ENCODE measurements around the gene ROCK1. TPM values are rescaled to one million over a fixed set of nuclear protein-coding genes. Genes with fewer than 3 reads are reported as not detected.

Gene ROCK1
- total RNA-seq, 1 donor = 42.7 TPM

DNA sequence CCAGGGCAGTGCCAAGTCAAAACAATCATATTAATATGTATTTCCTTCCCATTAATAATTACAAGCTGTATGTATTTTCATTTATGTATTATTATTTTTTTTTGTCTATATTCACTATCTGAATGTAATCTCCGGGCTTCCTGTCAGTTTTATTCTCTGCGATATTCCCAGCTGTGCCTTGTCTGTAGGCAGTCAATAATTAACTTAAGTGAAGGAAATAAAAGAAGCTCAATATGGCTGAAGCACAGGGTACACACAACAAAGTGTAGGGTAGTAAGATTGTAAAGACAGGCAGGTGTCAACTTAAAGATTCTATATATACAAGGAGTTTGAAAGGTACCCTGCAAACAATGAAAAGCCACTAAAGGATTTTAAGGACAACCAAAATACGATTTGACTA, 122.9 kb downstream of the ROCK1 start:
- H4K20me1 ChIP-seq (ENCODE audit: insufficient read depth, low read length) = no peaks in the 10 kb centered on the region
- peaks cover 22% of the 10 kb centered on the region for H3K36me3 ChIP-seq (ENCODE audit: insufficient read depth, low read length)
- no peaks in the 10 kb centered on the region for H3K27me3 ChIP-seq (ENCODE audit: insufficient read depth, low read length)
- peaks cover 2% of the 10 kb centered on the region for H3K79me2 ChIP-seq (ENCODE audit: insufficient read depth, low read length)
- H3K27ac ChIP-seq (ENCODE audit: low read depth, low read length) = no peak overlapping the region
- H2AFZ ChIP-seq (ENCODE audit: low read length) = no peak overlapping the region
- no peak overlapping the region for H3K4me2 ChIP-seq (ENCODE audit: insufficient read depth, low read length)
- DNase-seq (ENCODE audit: insufficient read length, low spot score, missing footprints) = no peak
- no peaks in the 10 kb centered on the region for H3K4me1 ChIP-seq (ENCODE audit: insufficient read depth, low read length)
- TF ChIP-seq, protein P1, sequence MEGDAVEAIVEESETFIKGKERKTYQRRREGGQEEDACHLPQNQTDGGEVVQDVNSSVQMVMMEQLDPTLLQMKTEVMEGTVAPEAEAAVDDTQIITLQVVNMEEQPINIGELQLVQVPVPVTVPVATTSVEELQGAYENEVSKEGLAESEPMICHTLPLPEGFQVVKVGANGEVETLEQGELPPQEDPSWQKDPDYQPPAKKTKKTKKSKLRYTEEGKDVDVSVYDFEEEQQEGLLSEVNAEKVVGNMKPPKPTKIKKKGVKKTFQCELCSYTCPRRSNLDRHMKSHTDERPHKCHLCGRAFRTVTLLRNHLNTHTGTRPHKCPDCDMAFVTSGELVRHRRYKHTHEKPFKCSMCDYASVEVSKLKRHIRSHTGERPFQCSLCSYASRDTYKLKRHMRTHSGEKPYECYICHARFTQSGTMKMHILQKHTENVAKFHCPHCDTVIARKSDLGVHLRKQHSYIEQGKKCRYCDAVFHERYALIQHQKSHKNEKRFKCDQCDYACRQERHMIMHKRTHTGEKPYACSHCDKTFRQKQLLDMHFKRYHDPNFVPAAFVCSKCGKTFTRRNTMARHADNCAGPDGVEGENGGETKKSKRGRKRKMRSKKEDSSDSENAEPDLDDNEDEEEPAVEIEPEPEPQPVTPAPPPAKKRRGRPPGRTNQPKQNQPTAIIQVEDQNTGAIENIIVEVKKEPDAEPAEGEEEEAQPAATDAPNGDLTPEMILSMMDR (IDR thresholded peaks at IDR 0.05; ENCODE audit: extremely low read depth, low read depth, low read length) = no peak
- no peaks in the 10 kb centered on the region for H3K9me3 ChIP-seq (ENCODE audit: low read depth, low read length)
- H3K4me3 ChIP-seq (ENCODE audit: insufficient read depth, low read length) = no peak overlapping the region

DNA sequence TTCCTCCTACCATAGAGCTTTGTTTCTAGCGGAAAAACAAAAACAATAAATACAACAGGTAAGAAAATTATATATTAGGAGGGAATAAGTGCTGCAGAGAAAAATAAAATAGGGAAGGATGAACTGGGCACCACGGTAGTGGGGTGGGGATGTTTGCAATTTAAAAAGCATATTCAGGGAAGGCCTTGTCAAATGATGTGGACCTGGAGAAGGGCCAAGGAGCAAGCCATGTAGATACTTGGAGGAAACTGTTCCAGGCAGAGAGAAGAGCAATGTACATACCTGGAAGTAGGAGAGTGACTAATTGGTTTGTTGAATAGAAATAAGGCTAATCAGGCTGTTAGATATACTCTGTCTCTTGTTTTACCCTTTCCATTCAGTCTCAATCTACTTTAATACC, 136.5 kb downstream of the ROCK1 start:
- Histone ChIP-seq H3K4me1 (ENCODE audit: insufficient read depth, low read length) (no peaks in the 10 kb centered on the region), H3K79me2 (ENCODE audit: insufficient read depth, low read length) (no peaks in the 10 kb centered on the region), H2AFZ (ENCODE audit: low read length) (no peak overlapping the region), H3K27me3 (ENCODE audit: insufficient read depth, low read length) (no peaks in the 10 kb centered on the region), H3K36me3 (ENCODE audit: insufficient read depth, low read length) (peaks cover 45% of the 10 kb centered on the region), H4K20me1 (ENCODE audit: insufficient read depth, low read length) (no peaks in the 10 kb centered on the region), H3K4me2 (ENCODE audit: insufficient read depth, low read length) (no peak overlapping the region), H3K4me3 (ENCODE audit: insufficient read depth, low read length) (no peak overlapping the region), H3K9me3 (ENCODE audit: low read depth, low read length) (no peaks in the 10 kb centered on the region), H3K27ac (ENCODE audit: low read depth, low read length) (no peak overlapping the region)
- DNase-seq (ENCODE audit: insufficient read length, low spot score, missing footprints) = no peak
- TF ChIP-seq, protein P1 (IDR thresholded peaks at IDR 0.05; ENCODE audit: extremely low read depth, low read depth, low read length) = no peak

DNA sequence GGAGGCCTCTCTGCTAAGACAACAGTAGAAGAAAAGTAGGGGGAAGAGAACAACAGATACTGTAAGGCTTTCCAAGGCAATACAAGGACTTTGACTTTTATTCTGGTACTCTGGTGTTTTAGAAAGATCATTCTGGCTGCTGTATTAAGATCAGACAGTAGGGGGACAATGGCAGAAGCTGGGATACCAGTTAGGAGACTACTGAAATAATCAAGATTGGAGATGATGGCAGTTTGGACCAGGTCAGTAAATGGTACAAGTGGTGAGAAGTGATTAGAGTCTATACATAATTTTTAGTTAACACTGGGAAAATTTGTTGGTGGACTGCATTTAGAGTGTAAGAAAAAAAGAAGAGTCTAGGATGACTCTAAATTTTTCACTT, 139.7 kb downstream of the ROCK1 start:
- TF ChIP-seq, protein P1 (IDR thresholded peaks at IDR 0.05; ENCODE audit: extremely low read depth, low read depth, low read length) = peak; percentile 66
- Histone ChIP-seq H3K4me3 (ENCODE audit: insufficient read depth, low read length) (no peak overlapping the region), H3K27ac (ENCODE audit: low read depth, low read length) (no peak overlapping the region), H3K79me2 (ENCODE audit: insufficient read depth, low read length) (no peaks in the 10 kb centered on the region), H3K4me2 (ENCODE audit: insufficient read depth, low read length) (no peak overlapping the region), H3K36me3 (ENCODE audit: insufficient read depth, low read length) (peaks cover 39% of the 10 kb centered on the region), H3K4me1 (ENCODE audit: insufficient read depth, low read length) (no peaks in the 10 kb centered on the region), H2AFZ (ENCODE audit: low read length) (no peak overlapping the region), H3K9me3 (ENCODE audit: low read depth, low read length) (no peaks in the 10 kb centered on the region), H4K20me1 (ENCODE audit: insufficient read depth, low read length) (no peaks in the 10 kb centered on the region), H3K27me3 (ENCODE audit: insufficient read depth, low read length) (no peaks in the 10 kb centered on the region)
- peak; percentile 58 for DNase-seq (ENCODE audit: insufficient read length, low spot score, missing footprints)

DNA sequence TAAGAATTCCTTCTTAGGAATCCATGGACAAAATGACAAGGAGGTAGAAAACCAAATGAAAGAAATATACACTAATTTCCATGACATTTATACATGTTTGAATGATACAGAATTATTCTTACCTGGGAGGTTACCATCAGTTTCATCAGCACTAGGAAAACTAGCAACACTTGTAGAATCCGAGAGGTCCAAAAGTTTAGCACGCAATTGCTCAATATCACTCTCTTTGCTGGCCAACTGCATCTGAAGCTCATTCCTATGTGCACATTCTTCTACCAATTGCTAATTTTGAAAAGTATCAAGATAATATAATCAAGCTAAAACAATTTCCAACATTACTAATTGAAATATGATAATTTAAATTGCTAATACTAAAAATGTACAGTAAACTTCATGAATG, 144.8 kb downstream of the ROCK1 start:
- Histone ChIP-seq H3K27ac (ENCODE audit: low read depth, low read length) (no peak overlapping the region), H2AFZ (ENCODE audit: low read length) (no peak overlapping the region), H3K79me2 (ENCODE audit: insufficient read depth, low read length) (no peaks in the 10 kb centered on the region), H4K20me1 (ENCODE audit: insufficient read depth, low read length) (no peaks in the 10 kb centered on the region), H3K9me3 (ENCODE audit: low read depth, low read length) (no peaks in the 10 kb centered on the region), H3K4me3 (ENCODE audit: insufficient read depth, low read length) (no peak overlapping the region), H3K4me2 (ENCODE audit: insufficient read depth, low read length) (no peak overlapping the region), H3K4me1 (ENCODE audit: insufficient read depth, low read length) (no peaks in the 10 kb centered on the region), H3K36me3 (ENCODE audit: insufficient read depth, low read length) (peaks cover 38% of the 10 kb centered on the region), H3K27me3 (ENCODE audit: insufficient read depth, low read length) (no peaks in the 10 kb centered on the region)
- TF ChIP-seq, protein P1 (IDR thresholded peaks at IDR 0.05; ENCODE audit: extremely low read depth, low read depth, low read length) = no peak
- DNase-seq (ENCODE audit: insufficient read length, low spot score, missing footprints) = no peak
